HepG2 (cell line): ENCODE data around the gene CELF6.

Source experiments
- CTCF ChIP-seq: sonication (generic); formaldehyde crosslinking; IDR thresholded peaks from 2 replicates; pipeline ENCODE4 v1.5.0; 2020; ENCODE audit warnings: mild to moderate bottlenecking, missing genetic modification reagents, moderate library complexity
- KLF12 ChIP-seq: sonication (generic); formaldehyde crosslinking; IDR thresholded peaks from 2 replicates; pipeline ENCODE4 v1.4.0; 2020; ENCODE audit warnings: missing genetic modification reagents, borderline replicate concordance
- POLR2AphosphoS5 ChIP-seq: IDR thresholded peaks from 2 replicates; pipeline ENCODE4 v1.6.1; 2012; ENCODE audit warnings: low read depth, low read length
- RARA ChIP-seq: IDR thresholded peaks from 2 replicates; pipeline ENCODE4 v1.6.1; 2016; ENCODE audit warnings: missing genetic modification reagents, missing compliant biosample characterization
- ZBTB49 ChIP-seq: sonication (generic); formaldehyde crosslinking; IDR thresholded peaks from 2 replicates; pipeline ENCODE4 v1.4.0; 2020; ENCODE audit warnings: missing genetic modification reagents, borderline replicate concordance
- ZNF232 ChIP-seq: sonication (generic); formaldehyde crosslinking; IDR thresholded peaks from 2 replicates; pipeline ENCODE4 v1.4.0; 2020; ENCODE audit warnings: missing genetic modification reagents, borderline replicate concordance
- ZNF543 ChIP-seq: sonication (generic); formaldehyde crosslinking; IDR thresholded peaks from 2 replicates; pipeline ENCODE4 v1.4.0; 2020; ENCODE audit warnings: mild to moderate bottlenecking, missing genetic modification reagents
- ZSCAN29 ChIP-seq: sonication (generic); formaldehyde crosslinking; conservative IDR thresholded peaks from 2 replicates; pipeline ENCODE4 v1.4.0; 2020; ENCODE audit warnings: mild to moderate bottlenecking, missing genetic modification reagents
- TF ChIP-seq, protein P1 (sequence below): sonication (generic); formaldehyde crosslinking; IDR thresholded peaks from 2 replicates; pipeline ENCODE4 v1.5.1; 2020; ENCODE audit warnings: missing genetic modification reagents, mild to moderate bottlenecking, borderline replicate concordance
- TF ChIP-seq, protein P2 (sequence below): sonication (generic); formaldehyde crosslinking; IDR thresholded peaks from 2 replicates; pipeline ENCODE4 v1.4.0; 2020; ENCODE audit warnings: missing genetic modification reagents
- TF ChIP-seq, protein P3 (sequence below): sonication (generic); formaldehyde crosslinking; IDR thresholded peaks from 2 replicates; pipeline ENCODE4 v1.8.0; 2022; ENCODE audit warnings: missing genetic modification reagents, mild to moderate bottlenecking, borderline replicate concordance

- TF ChIP-seq CTCF (CRISPR knock-in tag) (no peak), KLF12 (no peak), ZSCAN29 (no peak), POLR2AphosphoS5 (no peak), ZNF543 (CRISPR knock-in tag) (no peak), ZNF232 (CRISPR knock-in tag) (no peak), RARA (CRISPR knock-in tag) (no peak), ZBTB49 (CRISPR knock-in tag) (no peak)
- TF ChIP-seq, protein P1, sequence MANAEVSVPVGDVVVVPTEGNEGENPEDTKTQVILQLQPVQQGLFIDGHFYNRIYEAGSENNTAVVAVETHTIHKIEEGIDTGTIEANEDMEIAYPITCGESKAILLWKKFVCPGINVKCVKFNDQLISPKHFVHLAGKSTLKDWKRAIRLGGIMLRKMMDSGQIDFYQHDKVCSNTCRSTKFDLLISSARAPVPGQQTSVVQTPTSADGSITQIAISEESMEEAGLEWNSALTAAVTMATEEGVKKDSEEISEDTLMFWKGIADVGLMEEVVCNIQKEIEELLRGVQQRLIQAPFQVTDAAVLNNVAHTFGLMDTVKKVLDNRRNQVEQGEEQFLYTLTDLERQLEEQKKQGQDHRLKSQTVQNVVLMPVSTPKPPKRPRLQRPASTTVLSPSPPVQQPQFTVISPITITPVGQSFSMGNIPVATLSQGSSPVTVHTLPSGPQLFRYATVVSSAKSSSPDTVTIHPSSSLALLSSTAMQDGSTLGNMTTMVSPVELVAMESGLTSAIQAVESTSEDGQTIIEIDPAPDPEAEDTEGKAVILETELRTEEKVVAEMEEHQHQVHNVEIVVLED (CRISPR knock-in tag): no peak
- TF ChIP-seq, protein P2, sequence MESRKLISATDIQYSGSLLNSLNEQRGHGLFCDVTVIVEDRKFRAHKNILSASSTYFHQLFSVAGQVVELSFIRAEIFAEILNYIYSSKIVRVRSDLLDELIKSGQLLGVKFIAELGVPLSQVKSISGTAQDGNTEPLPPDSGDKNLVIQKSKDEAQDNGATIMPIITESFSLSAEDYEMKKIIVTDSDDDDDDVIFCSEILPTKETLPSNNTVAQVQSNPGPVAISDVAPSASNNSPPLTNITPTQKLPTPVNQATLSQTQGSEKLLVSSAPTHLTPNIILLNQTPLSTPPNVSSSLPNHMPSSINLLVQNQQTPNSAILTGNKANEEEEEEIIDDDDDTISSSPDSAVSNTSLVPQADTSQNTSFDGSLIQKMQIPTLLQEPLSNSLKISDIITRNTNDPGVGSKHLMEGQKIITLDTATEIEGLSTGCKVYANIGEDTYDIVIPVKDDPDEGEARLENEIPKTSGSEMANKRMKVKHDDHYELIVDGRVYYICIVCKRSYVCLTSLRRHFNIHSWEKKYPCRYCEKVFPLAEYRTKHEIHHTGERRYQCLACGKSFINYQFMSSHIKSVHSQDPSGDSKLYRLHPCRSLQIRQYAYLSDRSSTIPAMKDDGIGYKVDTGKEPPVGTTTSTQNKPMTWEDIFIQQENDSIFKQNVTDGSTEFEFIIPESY (CRISPR knock-in tag): no peak
- TF ChIP-seq, protein P3, sequence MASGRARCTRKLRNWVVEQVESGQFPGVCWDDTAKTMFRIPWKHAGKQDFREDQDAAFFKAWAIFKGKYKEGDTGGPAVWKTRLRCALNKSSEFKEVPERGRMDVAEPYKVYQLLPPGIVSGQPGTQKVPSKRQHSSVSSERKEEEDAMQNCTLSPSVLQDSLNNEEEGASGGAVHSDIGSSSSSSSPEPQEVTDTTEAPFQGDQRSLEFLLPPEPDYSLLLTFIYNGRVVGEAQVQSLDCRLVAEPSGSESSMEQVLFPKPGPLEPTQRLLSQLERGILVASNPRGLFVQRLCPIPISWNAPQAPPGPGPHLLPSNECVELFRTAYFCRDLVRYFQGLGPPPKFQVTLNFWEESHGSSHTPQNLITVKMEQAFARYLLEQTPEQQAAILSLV (CRISPR knock-in tag): no peak
These were observed 50.2 kb downstream of the CELF6 start for GRCh38 chr15:72269739-72270138.
